Rectal smooth muscle tissue (tissue), 1 donor: ENCODE measurements around the gene TRAF3IP3.

Source experiments
- H3K27ac ChIP-seq: one replicate; pipeline ENCODE4 v1.7.0; 2013; ENCODE audit warnings: low read depth, low read length, inconsistent platforms
- H3K27me3 ChIP-seq: one replicate; pipeline ENCODE4 v1.7.0; 2013; ENCODE audit warnings: low read length; ENCODE audit not compliant: control insufficient read depth, insufficient read depth
- H3K36me3 ChIP-seq: one replicate; pipeline ENCODE4 v1.7.0; 2013; ENCODE audit warnings: low read length; ENCODE audit not compliant: control insufficient read depth, insufficient read depth
- H3K4me1 ChIP-seq: one replicate; pipeline ENCODE4 v1.7.0; 2013; ENCODE audit warnings: low read length; ENCODE audit not compliant: control insufficient read depth, insufficient read depth
- H3K4me3 ChIP-seq: one replicate; pipeline ENCODE4 v1.7.0; 2013; ENCODE audit warnings: low read length
- H3K9ac ChIP-seq: one replicate; pipeline ENCODE4 v1.7.0; 2013; ENCODE audit warnings: low read length

Gene TRAF3IP3

GRCh38 chr1:209808059-209808581 lies 52.3 kb downstream of the TRAF3IP3 start:
- H3K27me3 ChIP-seq: no peaks in the 10 kb centered on the region
- no peaks in the 10 kb centered on the region for H3K4me1 ChIP-seq
- no peak overlapping the region for H3K27ac ChIP-seq

GRCh38 chr1:209809611-209810010 lies 53.8 kb downstream of the TRAF3IP3 start:
- H3K27ac ChIP-seq: no peak overlapping the region
- no peak overlapping the region for H3K4me3 ChIP-seq
- no peaks in the 10 kb centered on the region for H3K27me3 ChIP-seq
- H3K4me1 ChIP-seq: no peaks in the 10 kb centered on the region
- no peak overlapping the region for H3K9ac ChIP-seq
- no peaks in the 10 kb centered on the region for H3K36me3 ChIP-seq

More at GRCh38 chr1:209808059-209808581, 52.3 kb downstream of the TRAF3IP3 start:
- Histone ChIP-seq H3K9ac (no peak overlapping the region), H3K4me3 (no peak overlapping the region), H3K36me3 (no peaks in the 10 kb centered on the region)

GRCh38 chr1:209810783-209811182 lies 54.9 kb downstream of the TRAF3IP3 start:
- Histone ChIP-seq H3K27ac (no peak overlapping the region), H3K27me3 (no peaks in the 10 kb centered on the region), H3K4me1 (no peaks in the 10 kb centered on the region), H3K36me3 (no peaks in the 10 kb centered on the region), H3K4me3 (no peak overlapping the region), H3K9ac (no peak overlapping the region)

GRCh38 chr1:209813902-209814301 lies 58.0 kb downstream of the TRAF3IP3 start:
- Histone ChIP-seq H3K27ac (no peak overlapping the region), H3K36me3 (no peaks in the 10 kb centered on the region), H3K4me1 (no peaks in the 10 kb centered on the region), H3K4me3 (no peak overlapping the region), H3K27me3 (peaks cover 2% of the 10 kb centered on the region), H3K9ac (no peak overlapping the region)

GRCh38 chr1:209815490-209815889 lies 59.6 kb downstream of the TRAF3IP3 start:
- Histone ChIP-seq H3K36me3 (no peaks in the 10 kb centered on the region), H3K4me3 (no peak overlapping the region), H3K27ac (no peak overlapping the region), H3K27me3 (peaks cover 2% of the 10 kb centered on the region), H3K9ac (no peak overlapping the region), H3K4me1 (no peaks in the 10 kb centered on the region)

GRCh38 chr1:209815931-209816341 lies 60.1 kb downstream of the TRAF3IP3 start:
- no peak overlapping the region for H3K4me3 ChIP-seq
- H3K9ac ChIP-seq: no peak overlapping the region
- H3K36me3 ChIP-seq: no peaks in the 10 kb centered on the region
- peaks cover 2% of the 10 kb centered on the region for H3K27me3 ChIP-seq
- H3K27ac ChIP-seq: no peak overlapping the region
- no peaks in the 10 kb centered on the region for H3K4me1 ChIP-seq

GRCh38 chr1:209816923-209817322 lies 61.1 kb downstream of the TRAF3IP3 start:
- H3K9ac ChIP-seq: no peak overlapping the region
- H3K27ac ChIP-seq: no peak overlapping the region
- no peak overlapping the region for H3K4me3 ChIP-seq
- H3K4me1 ChIP-seq: no peaks in the 10 kb centered on the region
- H3K36me3 ChIP-seq: no peaks in the 10 kb centered on the region
- H3K27me3 ChIP-seq: peaks cover 2% of the 10 kb centered on the region

- H3K4me1 ChIP-seq: no peaks in the 10 kb centered on the region
- H3K9ac ChIP-seq: no peak overlapping the region
- no peak overlapping the region for H3K27ac ChIP-seq
- H3K27me3 ChIP-seq: peaks cover 2% of the 10 kb centered on the region
- no peak overlapping the region for H3K4me3 ChIP-seq
- no peaks in the 10 kb centered on the region for H3K36me3 ChIP-seq
Measured at GRCh38 chr1:209817691-209818090, 61.8 kb downstream of the TRAF3IP3 start.

- Histone ChIP-seq H3K36me3 (no peaks in the 10 kb centered on the region), H3K27ac (no peak overlapping the region), H3K4me1 (no peaks in the 10 kb centered on the region), H3K4me3 (no peak overlapping the region), H3K9ac (no peak overlapping the region), H3K27me3 (peaks cover 2% of the 10 kb centered on the region)
Measured at GRCh38 chr1:209819058-209819457, 63.2 kb downstream of the TRAF3IP3 start.

GRCh38 chr1:209820986-209821385 lies 65.1 kb downstream of the TRAF3IP3 start:
- Histone ChIP-seq H3K27me3 (peaks cover under 1% of the 10 kb centered on the region), H3K4me1 (no peaks in the 10 kb centered on the region), H3K4me3 (no peak overlapping the region), H3K36me3 (no peaks in the 10 kb centered on the region), H3K9ac (no peak overlapping the region), H3K27ac (no peak overlapping the region)

GRCh38 chr1:209822706-209823105 lies 66.9 kb downstream of the TRAF3IP3 start:
- H3K9ac ChIP-seq: no peak overlapping the region

GRCh38 chr1:209823143-209824041 lies 67.5 kb downstream of the TRAF3IP3 start:
- Histone ChIP-seq H3K36me3 (no peaks in the 10 kb centered on the region), H3K27me3 (no peaks in the 10 kb centered on the region), H3K4me3 (no peak overlapping the region), H3K9ac (no peak overlapping the region), H3K4me1 (no peaks in the 10 kb centered on the region), H3K27ac (no peak overlapping the region)

More at GRCh38 chr1:209822706-209823105, 66.9 kb downstream of the TRAF3IP3 start:
- Histone ChIP-seq H3K27ac (no peak overlapping the region), H3K4me3 (no peak overlapping the region), H3K27me3 (no peaks in the 10 kb centered on the region), H3K4me1 (no peaks in the 10 kb centered on the region), H3K36me3 (no peaks in the 10 kb centered on the region)
